ENCODE results near the gene AKAP12. TPM values are rescaled to one million over a fixed set of nuclear protein-coding genes. Genes with fewer than 3 reads are reported as not detected.
"Not testable (repeated sequence)": the region's sequence is repeated elsewhere in the genome, so short reads cannot be mapped to it uniquely, and the experiment has no call there.

AKAP12 gene
- polyA plus RNA-seq, 12 donors = 98.7 to 200 (median 120) TPM; not detected in 1

DNA sequence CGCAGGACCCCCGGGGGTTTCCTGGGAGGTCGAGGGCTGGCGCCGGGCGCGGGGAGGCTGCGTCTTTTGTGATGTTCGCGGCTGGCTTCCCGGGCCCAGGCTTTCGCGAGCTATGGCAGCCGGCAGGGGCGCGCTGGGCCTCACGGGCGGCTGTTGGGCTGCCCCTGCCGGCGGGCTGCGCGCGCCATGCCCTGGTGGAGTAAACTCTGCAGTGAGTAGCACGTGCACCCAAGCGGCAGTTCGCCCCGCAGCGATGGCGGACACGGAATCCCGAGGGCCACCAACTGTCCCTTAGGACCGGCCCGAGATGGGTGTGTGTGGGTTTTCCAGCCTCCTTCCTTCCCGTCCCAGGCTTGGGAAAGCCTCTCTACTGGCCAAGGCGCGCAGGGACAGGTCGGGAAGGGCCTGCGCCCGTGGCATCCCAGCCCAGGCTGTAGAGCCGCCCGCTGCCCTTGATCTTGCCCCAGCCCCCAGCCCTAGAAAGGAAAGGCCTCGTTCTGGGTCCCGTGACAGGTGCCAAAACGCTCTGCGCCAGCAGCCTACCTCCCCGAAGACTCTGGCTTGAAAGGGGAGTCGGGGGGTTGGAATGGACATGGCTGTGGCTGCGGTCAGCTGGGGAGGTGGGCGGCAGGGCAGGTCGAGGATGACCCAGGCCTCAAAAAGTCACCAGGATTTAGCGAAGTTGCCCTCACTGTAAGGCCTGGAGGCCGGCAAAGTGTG is 101.9 kb downstream of the AKAP12 start:
- no peak for DNase-seq

DNA sequence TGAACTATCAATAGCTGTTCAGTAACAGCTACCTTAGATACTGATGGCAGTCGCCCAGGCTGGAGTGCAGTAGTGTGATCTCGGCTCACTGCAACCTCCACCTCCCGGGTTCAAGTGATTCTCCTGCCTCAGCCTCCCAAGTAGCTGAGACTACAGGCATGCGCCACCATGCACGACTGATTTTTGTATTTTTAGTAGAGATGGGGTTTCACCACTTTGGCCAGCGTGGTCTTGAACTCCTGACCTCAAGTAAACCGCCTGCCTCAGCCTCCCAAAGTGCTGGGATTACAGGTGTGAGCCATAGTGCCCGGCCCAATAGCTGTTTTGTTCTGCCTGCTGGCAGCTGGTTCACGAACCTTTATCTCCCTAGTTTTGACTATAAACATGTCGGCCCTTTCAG is 103.0 kb downstream of the AKAP12 start:
- not testable (repeated sequence) for DNase-seq

DNA sequence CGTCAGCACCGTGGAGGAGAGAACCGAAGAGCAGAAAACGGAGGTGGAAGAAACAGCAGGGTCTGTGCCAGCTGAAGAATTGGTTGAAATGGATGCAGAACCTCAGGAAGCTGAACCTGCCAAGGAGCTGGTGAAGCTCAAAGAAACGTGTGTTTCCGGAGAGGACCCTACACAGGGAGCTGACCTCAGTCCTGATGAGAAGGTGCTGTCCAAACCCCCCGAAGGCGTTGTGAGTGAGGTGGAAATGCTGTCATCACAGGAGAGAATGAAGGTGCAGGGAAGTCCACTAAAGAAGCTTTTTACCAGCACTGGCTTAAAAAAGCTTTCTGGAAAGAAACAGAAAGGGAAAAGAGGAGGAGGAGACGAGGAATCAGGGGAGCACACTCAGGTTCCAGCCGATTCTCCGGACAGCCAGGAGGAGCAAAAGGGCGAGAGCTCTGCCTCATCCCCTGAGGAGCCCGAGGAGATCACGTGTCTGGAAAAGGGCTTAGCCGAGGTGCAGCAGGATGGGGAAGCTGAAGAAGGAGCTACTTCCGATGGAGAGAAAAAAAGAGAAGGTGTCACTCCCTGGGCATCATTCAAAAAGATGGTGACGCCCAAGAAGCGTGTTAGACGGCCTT is 110.0 kb downstream of the AKAP12 start:
- DNase-seq = no peak

DNA sequence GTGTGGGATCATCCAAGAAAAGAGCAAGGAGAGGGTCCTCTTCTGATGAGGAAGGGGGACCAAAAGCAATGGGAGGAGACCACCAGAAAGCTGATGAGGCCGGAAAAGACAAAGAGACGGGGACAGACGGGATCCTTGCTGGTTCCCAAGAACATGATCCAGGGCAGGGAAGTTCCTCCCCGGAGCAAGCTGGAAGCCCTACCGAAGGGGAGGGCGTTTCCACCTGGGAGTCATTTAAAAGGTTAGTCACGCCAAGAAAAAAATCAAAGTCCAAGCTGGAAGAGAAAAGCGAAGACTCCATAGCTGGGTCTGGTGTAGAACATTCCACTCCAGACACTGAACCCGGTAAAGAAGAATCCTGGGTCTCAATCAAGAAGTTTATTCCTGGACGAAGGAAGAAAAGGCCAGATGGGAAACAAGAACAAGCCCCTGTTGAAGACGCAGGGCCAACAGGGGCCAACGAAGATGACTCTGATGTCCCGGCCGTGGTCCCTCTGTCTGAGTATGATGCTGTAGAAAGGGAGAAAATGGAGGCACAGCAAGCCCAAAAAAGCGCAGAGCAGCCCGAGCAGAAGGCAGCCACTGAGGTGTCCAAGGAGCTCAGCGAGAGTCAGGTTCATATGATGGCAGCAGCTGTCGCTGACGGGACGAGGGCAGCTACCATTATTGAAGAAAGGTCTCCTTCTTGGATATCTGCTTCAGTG is 110.8 kb downstream of the AKAP12 start:
- no peak for DNase-seq

DNA sequence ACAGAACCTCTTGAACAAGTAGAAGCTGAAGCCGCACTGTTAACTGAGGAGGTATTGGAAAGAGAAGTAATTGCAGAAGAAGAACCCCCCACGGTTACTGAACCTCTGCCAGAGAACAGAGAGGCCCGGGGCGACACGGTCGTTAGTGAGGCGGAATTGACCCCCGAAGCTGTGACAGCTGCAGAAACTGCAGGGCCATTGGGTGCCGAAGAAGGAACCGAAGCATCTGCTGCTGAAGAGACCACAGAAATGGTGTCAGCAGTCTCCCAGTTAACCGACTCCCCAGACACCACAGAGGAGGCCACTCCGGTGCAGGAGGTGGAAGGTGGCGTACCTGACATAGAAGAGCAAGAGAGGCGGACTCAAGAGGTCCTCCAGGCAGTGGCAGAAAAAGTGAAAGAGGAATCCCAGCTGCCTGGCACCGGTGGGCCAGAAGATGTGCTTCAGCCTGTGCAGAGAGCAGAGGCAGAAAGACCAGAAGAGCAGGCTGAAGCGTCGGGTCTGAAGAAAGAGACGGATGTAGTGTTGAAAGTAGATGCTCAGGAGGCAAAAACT is 111.5 kb downstream of the AKAP12 start:
- DNase-seq = no peak

DNA sequence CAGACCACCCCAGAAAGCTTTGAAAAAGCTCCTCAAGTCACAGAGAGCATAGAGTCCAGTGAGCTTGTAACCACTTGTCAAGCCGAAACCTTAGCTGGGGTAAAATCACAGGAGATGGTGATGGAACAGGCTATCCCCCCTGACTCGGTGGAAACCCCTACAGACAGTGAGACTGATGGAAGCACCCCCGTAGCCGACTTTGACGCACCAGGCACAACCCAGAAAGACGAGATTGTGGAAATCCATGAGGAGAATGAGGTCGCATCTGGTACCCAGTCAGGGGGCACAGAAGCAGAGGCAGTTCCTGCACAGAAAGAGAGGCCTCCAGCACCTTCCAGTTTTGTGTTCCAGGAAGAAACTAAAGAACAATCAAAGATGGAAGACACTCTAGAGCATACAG is 112.0 kb downstream of the AKAP12 start:
- DNase-seq = no peak

DNA sequence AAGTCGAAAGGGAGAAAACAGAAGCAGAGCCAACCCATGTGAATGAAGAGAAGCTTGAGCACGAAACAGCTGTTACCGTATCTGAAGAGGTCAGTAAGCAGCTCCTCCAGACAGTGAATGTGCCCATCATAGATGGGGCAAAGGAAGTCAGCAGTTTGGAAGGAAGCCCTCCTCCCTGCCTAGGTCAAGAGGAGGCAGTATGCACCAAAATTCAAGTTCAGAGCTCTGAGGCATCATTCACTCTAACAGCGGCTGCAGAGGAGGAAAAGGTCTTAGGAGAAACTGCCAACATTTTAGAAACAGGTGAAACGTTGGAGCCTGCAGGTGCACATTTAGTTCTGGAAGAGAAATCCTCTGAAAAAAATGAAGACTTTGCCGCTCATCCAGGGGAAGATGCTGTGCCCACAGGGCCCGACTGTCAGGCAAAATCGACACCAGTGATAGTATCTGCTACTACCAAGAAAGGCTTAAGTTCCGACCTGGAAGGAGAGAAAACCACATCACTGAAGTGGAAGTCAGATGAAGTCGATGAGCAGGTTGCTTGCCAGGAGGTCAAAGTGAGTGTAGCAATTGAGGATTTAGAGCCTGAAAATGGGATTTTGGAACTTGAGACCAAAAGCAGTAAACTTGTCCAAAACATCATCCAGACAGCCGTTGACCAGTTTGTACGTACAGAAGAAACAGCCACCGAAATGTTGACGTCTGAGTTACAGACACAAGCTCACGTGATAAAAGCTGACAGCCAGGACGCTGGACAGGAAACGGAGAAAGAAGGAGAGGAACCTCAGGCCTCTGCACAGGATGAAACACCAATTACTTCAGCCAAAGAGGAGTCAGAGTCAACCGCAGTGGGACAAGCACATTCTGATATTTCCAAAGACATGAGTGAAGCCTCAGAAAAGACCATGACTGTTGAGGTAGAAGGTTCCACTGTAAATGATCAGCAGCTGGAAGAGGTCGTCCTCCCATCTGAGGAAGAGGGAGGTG is 112.9 kb downstream of the AKAP12 start:
- DNase-seq = no peak

DNA sequence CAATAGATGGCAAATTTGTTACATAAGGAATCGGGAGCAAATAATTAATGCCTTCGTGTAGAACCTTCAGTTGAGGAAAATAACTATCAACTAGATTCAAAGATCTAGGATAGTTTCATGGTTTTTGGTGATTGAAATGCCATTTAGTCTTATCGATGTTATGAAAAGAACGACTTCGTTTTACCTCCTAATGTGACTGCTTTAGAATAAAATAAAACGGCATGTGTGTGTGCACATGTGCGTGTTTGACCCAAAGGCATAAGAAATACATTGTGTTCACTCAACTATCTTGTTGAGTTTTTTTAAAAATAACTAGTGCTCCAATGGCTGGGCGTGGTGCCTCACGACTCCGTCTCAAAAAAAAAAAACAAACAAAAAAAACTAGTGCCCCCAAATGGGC is 114.0 kb downstream of the AKAP12 start:
- no peak for DNase-seq

DNA sequence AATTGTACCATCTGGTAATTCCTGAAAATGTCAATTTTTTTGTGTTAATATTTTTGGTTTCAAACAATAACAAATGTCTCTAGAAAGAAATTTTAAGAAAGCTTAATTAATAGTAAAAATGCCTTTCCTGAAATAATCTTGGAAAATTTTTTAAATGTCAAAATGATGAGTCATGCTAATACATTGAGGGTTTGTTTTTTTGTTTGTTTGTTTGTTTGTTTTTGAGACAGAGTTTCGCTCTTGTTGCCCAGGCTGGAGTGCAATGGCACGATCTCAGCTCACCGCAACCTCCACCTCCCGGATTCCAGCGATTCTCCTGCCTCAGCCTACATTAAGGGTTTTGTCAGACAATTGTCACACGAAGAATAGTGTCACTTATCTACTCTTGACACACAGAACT is 117.2 kb downstream of the AKAP12 start:
- DNase-seq = not testable (repeated sequence)

DNA sequence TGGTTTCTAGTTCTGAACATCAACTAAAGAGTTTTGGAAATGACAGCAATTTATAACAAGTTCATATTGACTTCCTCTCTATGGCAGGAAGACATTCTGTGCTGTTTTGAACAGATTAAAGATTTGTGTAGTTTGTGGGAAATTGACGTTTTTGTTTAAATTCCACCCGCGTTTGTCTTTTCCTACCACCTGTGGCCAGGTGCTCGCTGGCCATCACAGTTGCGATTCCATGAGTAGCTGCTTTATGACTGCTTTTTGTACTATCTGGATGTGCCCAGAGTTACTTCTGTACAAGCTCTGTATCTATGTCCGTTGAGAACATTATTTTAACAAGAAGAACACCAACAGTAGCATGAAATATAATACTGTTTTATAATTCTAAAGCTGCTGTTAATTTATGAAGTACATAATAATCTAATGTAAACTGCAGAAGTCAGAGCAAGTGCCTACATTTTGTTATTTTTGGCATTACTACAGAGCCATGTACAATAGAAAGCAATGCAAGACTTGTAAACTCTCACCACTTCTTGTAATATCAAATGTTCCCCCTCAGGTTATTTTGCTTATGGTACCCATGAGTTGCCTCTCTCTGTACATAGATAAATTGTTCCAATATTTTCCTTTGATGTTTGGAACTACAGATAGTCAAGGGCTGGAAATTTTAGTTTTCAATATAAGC is 118.1 kb downstream of the AKAP12 start:
- no peak for DNase-seq

DNA sequence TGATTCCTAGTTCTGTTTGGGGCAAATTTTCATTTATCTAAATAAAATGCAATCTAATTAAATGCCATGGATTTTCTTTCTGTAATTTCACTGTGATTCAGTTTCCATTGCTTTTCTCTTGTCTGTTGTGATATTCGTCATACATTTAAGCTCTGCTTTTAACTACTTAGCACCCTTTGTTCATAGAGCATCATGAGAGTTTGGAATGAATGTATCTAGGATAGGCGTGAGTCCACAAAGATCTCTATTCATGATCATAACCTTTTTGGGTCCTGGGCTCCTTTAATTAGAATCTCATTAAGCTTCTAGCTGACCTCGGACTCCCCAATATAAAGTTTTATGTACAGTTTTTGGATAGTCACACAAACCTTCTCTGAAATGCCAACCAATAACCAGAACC is 118.7 kb downstream of the AKAP12 start:
- no peak for DNase-seq

DNA sequence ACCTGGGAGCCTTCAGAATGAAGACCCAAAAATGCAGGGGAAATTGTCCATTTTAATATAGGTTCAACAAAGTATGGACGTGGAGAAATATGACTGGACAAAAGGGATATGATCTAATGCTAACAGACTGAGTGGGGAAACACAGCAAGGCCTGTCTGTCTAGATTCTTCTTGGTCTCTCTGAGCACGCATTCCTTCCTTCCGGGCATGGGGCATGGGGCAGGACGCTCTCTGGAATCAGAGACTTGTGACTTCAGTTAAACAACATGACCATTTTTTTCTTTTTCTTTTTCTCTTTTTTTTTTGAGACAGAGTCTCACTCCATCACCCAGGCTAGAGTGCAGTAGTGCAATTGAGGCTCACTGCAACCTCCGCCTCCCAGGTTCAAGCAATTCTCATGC is 119.7 kb downstream of the AKAP12 start:
- no peak for DNase-seq

DNA sequence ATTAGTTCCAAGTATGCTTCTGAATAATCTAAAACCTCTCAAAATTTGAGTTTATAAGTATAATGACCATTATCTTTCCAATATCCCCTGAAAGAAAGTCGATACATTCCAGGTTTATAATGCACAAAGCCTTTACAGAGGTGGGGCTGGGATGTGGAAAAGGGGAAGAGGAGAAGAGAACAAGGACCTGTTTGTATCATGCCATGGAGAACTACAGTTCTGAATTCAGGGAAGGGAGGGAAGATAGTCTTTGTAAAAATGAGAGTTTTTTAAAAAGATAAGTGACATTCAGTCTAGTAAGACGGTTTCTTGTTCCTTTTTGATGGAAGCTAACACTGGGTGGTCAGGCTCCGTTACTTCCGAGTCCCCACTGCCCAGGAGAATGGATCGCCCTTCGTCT is 125.5 kb downstream of the AKAP12 start:
- no peak for DNase-seq

DNA sequence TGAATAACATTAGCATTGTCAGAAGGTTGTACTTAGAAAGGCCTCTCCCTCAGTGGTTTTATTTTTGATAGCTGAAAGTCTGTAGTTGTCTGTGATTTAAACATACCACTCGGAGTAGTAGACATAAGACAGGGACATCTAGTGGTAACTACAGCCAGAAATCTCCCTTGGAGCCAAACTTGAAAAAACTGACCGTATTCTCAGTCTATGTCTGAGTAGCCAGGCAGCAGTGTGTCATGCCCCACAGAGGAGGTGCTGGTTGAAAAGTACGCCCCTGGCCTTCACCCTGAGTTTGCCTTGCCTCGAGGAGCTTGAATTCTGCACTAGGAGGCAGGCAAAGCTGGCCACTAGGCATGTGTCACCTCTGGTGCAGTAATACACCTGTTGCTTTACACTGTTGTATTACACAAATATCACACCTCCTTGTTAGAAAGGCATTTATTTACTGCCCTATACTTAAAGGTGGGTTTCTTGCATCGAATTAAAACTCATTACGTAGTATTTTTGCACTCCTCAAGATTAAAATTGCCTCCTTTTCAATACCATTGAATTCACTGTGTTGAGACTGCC is 130.8 kb downstream of the AKAP12 start:
- DNase-seq = peak; percentile 41

DNA sequence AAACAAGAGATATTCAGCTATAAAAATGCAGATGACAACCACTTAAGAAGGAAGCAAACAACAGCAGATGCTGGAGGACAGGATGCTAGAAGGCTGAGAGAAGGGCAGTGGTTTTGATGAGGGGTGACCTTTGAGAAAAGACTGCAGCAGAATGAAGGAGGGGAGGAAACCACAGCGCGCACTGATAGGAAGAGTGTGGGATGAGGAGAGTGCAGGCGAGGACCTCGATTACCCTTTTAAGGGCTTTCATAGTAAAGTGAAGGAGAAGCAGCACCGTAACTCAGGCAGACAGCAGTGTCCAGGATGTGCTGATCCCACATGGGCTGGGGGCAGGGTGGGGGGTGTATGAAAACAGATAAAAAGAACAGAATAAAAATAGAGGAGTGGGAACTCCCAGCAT is 132.4 kb downstream of the AKAP12 start:
- DNase-seq = no peak

DNA sequence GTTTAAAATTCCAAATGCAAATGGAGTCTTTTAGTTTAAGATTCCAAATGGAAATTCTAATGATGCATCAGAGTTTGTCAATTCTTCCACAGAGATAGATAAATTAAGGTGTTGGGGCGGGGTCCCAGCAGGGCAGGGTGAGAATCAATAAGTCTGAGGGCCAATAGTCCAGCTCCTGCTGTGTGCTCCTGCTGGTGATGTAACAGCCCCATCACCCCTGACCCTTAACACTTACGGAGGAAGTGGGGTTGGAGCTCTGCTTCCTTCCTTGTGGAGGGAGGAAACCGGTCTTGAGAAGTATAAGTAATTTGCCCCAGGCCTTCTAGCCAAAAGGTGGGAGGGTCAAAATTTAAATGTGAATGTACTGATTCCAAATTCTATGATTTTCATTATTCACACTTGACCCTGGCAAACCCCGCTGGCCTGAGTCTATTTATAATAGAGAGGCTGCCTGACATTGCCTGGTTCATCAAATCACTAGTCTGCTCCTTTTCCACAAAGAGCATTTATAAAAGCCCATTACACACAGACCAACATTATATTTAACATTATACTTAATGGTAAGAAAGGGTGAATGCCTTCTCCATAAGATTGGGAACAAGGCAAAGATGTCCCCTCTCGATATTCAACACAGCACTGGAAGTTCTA is 134.4 kb downstream of the AKAP12 start:
- DNase-seq = no peak

DNA sequence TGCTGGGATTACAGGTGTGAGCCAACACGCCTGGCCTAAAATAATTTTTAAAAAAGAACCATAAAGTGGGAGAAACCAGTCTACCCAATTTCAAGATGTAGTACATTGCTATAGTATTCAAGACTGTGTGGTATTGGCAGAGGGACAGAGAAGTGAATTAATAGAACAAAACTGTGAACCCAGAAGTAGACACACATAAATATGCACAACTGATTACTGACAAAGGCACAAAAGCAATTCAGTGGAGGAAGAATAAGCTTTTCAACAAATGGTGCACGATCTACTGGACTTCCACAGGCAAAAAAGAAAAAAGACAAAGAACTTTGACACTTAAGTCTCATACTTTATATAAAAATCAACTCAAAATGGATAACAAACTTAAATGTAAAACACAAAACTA is 136.1 kb downstream of the AKAP12 start:
- no peak for DNase-seq

DNA sequence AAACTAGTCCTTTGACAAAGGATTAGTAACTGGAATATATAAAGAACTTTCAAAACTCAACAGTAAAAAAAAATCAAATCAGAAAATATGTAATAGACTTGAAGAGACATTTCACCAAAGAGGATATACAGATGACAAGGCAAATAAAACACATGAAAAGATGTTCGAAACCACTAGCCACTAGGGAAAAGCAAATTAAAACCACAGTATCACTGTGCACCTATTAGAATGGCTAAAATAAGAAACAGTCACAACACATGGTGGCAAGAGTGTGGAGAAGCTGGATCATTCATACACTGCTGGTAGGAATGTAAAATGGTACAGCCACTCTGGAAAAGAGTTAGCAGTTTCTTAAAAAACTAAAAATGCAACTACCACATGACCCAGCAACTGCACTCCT is 136.7 kb downstream of the AKAP12 start:
- DNase-seq = no peak

DNA sequence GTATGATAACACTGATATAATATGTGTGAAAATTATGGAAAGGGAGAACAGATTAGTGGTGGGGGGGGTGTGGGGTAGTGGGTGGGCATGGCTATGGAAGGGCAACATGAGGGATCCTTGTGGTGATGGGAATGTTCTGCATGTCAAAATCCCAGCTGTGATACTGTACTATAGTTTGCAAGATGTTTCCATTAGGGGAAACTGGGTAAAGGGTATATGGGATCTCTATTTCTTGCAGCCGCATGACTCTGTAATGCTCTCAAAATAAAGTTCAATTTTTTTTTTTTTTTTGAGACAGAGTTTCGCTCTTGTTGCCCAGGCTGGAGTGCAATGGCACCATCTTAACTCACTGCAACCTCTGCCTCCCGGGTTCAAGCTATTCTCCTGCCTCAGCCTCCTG is 137.3 kb downstream of the AKAP12 start:
- DNase-seq = no peak

Data from muscle of arm (tissue), 12 donors.